Gastrocnemius medialis (tissue), 4 donors: Measurements from ENCODE around the gene TMEM150A. TPM values are rescaled to one million over a fixed set of nuclear protein-coding genes. Genes with fewer than 3 reads are reported as not detected.

Experiments used
- ATAC-seq, 2 donors: fragments of 150-250 bp; one replicate each; pipeline ENCODE4 v1.9.1; 2016
- DNase-seq, 2 donors: peaks; one replicate each; pipeline ENCODE4 v3.0.0-alpha.2; 2019
- H3K27ac ChIP-seq, 4 donors: fragments of 200-600 bp; sonication (generic); 1 replicate in 1 of 4; 2 replicates in 3 of 4; pipeline ENCODE4 v1.5.1; 2016 to 2018; ENCODE audit warnings: mild to moderate bottlenecking in 2 of 4, moderate library complexity in 1 of 4
- H3K27me3 ChIP-seq, 3 donors: fragments of 200-600 bp; sonication (generic) in 2 of 3; 1 replicate in 1 of 3; 2 replicates in 2 of 3; pipeline versions ENCODE4 v1.5.1 to v1.6.0; 2016 to 2019; ENCODE audit warnings: mild to moderate bottlenecking in 1 of 3, moderate library complexity in 1 of 3
- H3K36me3 ChIP-seq, 2 donors: fragments of 200-600 bp; sonication (generic) in 1 of 2; one replicate each; pipeline ENCODE4 v1.5.1; 2017 to 2018
- H3K4me1 ChIP-seq, 2 donors: fragments of 200-600 bp; sonication (generic) in 1 of 2; one replicate each; pipeline ENCODE4 v1.5.1; 2016 to 2017; ENCODE audit warnings: mild to moderate bottlenecking in 2 of 2
- H3K4me3 ChIP-seq, 4 donors: fragments of 200-600 bp; sonication (generic) in 3 of 4; 1 replicate in 1 of 4; 2 replicates in 3 of 4; pipeline ENCODE4 v1.5.1; 2016 to 2019; ENCODE audit warnings: mild to moderate bottlenecking in 2 of 4
- H3K9me3 ChIP-seq, 3 donors: fragments of 200-600 bp; sonication (generic) in 2 of 3; 1 replicate in 1 of 3; 2 replicates in 2 of 3; pipeline ENCODE4 v1.5.1; 2016 to 2019
- POLR2A ChIP-seq, 2 donors: fragments of 450-650 bp; IDR thresholded peaks; one replicate each; pipeline ENCODE4 v1.6.1; 2017; ENCODE audit warnings: antibody characterized with exemption in 2 of 2, mild to moderate bottlenecking in 2 of 2, moderate library complexity in 2 of 2
- in situ Hi-C, 4 donors: fragments of 200-750 bp; cut with MboI; loops; one replicate each; pipeline versions ENCODE4 v1.15.0 to v1.8.0; 2017; ENCODE audit warnings: low sequenced_read_pairs in 4 of 4
- intact Hi-C: fragments of 100-400 bp; cut with DNase I; formaldehyde crosslinking; loops from one replicate; pipeline ENCODE4 v1.15.1; 2023; ENCODE audit warnings: low total_unique reads
- total RNA-seq, 4 donors: library from RNA; depleted of rRNA; stranded (reverse); fragments of >200 nt; gene quantifications; one replicate each; pipeline versions ENCODE4 v1.1.0 to v1.2.3, GENCODE V29; 2016
- TF ChIP-seq, protein P1 (sequence below), 5 experiments: fragments of 450-650 bp in 3 of 5; fragments of 200-600 bp in 2 of 5; sonication (generic) in 2 of 5; IDR thresholded peaks in 4 of 5; conservative IDR thresholded peaks in 1 of 5; 1 replicate in 4 of 5; 2 replicates in 1 of 5; pipeline ENCODE4 v1.5.1; 2016 to 2019; ENCODE audit warnings: antibody characterized with exemption in 5 of 5, mild to moderate bottlenecking in 3 of 5, moderate library complexity in 3 of 5

TMEM150A gene
- total RNA-seq, 4 donors from 2014 or later = 44.4 to 102 (median 80.7) TPM

DNA sequence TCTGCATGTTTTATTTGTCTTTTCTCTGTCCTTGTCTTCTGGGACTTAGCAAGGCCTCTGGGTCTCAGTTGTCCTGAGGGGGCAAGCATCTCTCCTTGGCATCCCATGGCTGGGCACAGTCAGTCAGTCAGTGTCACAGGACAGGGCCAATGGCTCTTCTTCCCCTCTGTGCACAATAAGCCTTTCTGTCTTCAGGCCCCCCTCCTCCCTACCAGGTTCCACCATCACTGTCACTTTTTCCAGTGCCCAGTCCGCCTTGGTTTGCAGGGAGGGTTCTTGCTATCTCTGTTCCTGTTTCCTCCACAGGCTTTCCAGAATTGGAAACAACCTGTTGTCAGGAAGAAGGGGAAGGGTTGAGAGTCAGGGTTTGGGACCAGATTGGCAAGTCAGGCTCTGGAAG is 20.0 kb downstream of the TMEM150A start:
- no peak for ATAC-seq
- Histone ChIP-seq H3K4me3 (no peak overlapping the region), H3K36me3 (no peaks in the 10 kb centered on the region), H3K4me1 (peaks cover 57 to 62% of the 10 kb centered on the region in 2 donors), H3K9me3 (no peaks in the 10 kb centered on the region), H3K27me3 (no peaks in the 10 kb centered on the region), H3K27ac (peak overlapping the region in 2 of 4 donors; percentile 89 to 98)
- in situ Hi-C loops (no loop called here), intact Hi-C loops (no loop called here)
- DNase-seq = no peak
- TF ChIP-seq POLR2A (IDR thresholded peaks at IDR 0.05) = no peak
- TF ChIP-seq, protein P1, sequence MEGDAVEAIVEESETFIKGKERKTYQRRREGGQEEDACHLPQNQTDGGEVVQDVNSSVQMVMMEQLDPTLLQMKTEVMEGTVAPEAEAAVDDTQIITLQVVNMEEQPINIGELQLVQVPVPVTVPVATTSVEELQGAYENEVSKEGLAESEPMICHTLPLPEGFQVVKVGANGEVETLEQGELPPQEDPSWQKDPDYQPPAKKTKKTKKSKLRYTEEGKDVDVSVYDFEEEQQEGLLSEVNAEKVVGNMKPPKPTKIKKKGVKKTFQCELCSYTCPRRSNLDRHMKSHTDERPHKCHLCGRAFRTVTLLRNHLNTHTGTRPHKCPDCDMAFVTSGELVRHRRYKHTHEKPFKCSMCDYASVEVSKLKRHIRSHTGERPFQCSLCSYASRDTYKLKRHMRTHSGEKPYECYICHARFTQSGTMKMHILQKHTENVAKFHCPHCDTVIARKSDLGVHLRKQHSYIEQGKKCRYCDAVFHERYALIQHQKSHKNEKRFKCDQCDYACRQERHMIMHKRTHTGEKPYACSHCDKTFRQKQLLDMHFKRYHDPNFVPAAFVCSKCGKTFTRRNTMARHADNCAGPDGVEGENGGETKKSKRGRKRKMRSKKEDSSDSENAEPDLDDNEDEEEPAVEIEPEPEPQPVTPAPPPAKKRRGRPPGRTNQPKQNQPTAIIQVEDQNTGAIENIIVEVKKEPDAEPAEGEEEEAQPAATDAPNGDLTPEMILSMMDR (IDR thresholded peaks at IDR 0.05 in 4 of 5, conservative IDR thresholded peaks at IDR 0.05 in 1 of 5) = no peak

DNA sequence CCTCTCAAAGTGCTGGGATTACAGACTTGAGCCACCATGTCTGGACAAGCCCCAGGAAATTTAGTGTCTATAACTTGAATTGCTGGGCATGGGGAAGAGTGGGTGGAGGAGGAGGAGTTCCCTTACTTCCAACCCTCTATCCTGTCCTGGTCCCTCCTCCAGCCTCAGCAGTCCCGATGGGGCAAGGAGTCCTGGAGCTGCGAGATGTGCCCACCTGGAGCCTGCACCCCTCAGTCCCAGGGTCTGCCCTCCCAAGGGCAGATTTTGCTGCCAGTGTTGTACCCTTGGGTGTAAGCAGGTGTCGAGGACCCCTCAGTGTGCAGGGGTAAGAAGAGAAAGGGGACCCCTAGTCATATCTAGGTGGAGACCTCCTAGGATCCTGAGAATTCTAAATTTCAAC is 22.3 kb downstream of the TMEM150A start:
- in situ Hi-C loops = no loop called here
- peak overlapping the region; percentile 73 to 92 (median 82) for H3K27ac ChIP-seq
- TF ChIP-seq POLR2A (IDR thresholded peaks at IDR 0.05) = no peak
- TF ChIP-seq, protein P1 (IDR thresholded peaks at IDR 0.05 in 4 of 5, conservative IDR thresholded peaks at IDR 0.05 in 1 of 5) = no peak
- H3K9me3 ChIP-seq = no peaks in the 10 kb centered on the region
- DNase-seq (no peak), ATAC-seq (no peak)
- peaks cover 38 to 44% of the 10 kb centered on the region in 2 donors for H3K4me1 ChIP-seq
- no peak overlapping the region for H3K4me3 ChIP-seq
- H3K27me3 ChIP-seq = no peaks in the 10 kb centered on the region
- H3K36me3 ChIP-seq = no peaks in the 10 kb centered on the region
- intact Hi-C loops = no loop called here

DNA sequence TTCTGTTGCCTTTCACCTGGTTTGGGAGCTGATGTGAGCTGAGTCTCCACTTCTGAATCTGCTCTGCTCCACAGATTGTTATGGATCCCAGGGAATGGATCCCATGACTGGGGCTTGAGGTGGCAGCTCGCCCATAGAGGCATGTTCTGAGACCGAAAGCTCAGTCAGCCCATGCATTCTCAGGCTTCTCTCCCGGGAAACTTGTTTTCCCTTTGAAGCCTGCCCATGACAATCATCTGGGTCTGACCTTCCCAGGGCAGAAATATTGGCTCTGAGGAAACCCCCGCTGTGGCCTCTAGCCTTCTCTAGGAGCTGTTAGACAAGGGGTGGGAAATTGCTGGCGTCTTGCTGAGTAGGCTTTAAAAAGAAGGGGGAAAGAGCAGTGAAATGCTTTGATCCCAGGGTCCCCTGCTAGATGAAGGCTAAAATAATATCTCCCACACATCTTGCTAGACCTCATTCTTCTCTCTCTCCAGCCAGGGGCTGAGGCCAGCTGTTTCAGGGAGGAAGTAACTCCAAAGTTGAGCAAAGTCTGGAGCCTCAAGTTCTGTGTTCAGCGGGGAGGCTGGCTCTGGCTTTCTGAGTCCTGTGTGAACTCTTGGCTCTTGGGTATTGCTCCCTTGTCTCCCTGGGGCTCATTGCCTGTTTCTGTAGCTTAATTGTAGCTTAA is 23.1 kb downstream of the TMEM150A start:
- ATAC-seq = no peak
- Histone ChIP-seq H3K27me3 (no peaks in the 10 kb centered on the region), H3K4me3 (peak overlapping the region in 1 of 4 donors; percentile 32), H3K9me3 (no peaks in the 10 kb centered on the region), H3K4me1 (peaks cover 34 to 38% of the 10 kb centered on the region in 2 donors), H3K27ac (peak overlapping the region; percentile 73 to 92 (median 82)), H3K36me3 (no peaks in the 10 kb centered on the region)
- no peak for DNase-seq
- intact Hi-C loops = no loop called here
- no peak for TF ChIP-seq POLR2A (IDR thresholded peaks at IDR 0.05)
- TF ChIP-seq, protein P1 (IDR thresholded peaks at IDR 0.05 in 4 of 5, conservative IDR thresholded peaks at IDR 0.05 in 1 of 5) = no peak
- in situ Hi-C loops = no loop called here

DNA sequence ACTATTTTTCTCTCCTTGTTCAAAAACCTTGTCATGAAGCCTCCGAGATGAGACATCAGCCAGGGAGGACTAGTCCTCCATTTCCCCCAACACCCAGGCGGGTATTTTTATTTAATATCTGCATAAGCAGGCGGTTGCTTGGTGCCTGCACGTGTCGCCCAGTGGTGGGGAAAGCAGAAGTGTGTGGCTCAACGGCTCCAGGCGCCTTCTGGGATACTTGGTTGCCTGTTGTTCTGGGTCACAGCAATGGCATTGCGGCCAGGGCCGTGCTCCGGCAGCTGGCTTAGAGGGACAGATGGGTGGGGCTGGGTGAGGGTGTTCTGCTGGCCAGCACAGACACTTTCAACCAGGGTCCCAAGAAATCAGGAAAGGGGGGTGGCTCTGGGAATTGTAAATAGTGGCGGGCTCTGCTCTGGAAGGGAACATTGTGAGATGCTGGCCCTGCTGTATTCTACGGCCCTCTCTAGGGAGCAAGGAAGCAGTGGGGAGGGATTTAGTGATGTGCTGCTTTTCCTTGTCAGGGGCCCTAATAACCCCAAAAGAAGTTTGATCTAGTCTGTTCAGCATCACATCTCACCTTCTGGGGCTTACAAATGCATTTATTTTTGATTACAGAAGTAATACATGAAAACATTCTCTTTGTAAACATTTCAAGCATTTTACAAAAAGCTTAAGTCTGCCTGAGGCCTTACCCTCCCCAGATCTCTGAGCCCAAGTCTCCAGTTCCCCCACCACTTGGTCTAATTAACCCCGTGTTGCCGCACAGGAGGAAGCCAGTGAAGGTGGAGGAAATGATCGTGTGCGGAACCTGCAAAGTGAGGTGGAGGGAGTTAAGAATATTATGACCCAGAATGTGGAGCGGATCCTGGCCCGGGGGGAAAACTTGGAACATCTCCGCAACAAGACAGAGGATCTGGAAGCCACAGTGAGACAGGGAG is 24.0 kb downstream of the TMEM150A start:
- no peaks in the 10 kb centered on the region for H3K36me3 ChIP-seq
- intact Hi-C loops = no loop called here
- peak in 1 of 2 donors; percentile 12 for TF ChIP-seq POLR2A (IDR thresholded peaks at IDR 0.05)
- TF ChIP-seq, protein P1 (IDR thresholded peaks at IDR 0.05 in 4 of 5, conservative IDR thresholded peaks at IDR 0.05 in 1 of 5) = no peak
- ATAC-seq = peak; percentile 74 to 84
- H3K9me3 ChIP-seq = no peaks in the 10 kb centered on the region
- H3K4me1 ChIP-seq = peaks cover 28 to 35% of the 10 kb centered on the region in 2 donors
- peak overlapping the region; percentile 73 to 92 (median 82) for H3K27ac ChIP-seq
- H3K4me3 ChIP-seq = peak overlapping the region; percentile 8 to 46 (median 26)
- H3K27me3 ChIP-seq = no peaks in the 10 kb centered on the region
- in situ Hi-C loops = no loop called here
- peak; percentile 64 to 83 for DNase-seq
